ENCODE measurements around the gene GTSE1. TPM values are rescaled to one million over a fixed set of nuclear protein-coding genes. Genes with fewer than 3 reads are reported as not detected.

The GTSE1 gene
- total RNA-seq, 1 experiment from 2014 or later, result 42.6 TPM

DNA sequence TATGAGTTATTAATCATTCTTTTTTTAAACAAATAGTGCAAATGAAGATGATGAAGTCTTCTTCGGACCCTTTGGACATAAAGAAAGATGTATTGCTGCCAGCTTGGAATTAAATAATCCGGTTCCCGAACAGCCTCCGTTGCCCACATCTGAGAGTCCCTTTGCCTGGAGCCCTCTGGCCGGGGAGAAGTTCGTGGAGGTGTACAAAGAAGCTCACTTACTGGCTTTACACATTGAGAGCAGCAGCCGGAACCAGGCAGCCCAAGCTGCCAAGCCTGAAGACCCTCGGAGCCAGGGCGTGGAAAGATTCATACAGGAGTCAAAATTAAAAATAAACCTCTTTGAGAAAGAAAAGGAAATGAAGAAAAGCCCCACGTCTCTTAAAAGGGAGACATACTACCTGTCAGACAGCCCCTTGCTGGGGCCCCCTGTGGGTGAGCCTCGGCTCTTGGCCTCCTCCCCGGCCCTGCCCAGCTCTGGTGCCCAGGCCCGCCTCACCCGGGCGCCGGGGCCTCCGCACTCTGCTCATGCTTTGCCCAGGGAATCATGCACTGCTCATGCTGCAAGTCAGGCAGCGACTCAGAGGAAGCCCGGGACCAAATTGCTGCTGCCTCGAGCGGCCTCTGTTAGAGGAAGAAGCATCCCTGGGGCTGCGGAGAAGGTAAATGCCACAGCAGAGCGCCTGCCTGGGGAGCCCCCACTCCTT lies 11.8 kb downstream of the GTSE1 start:
- no peaks in the 10 kb centered on the region for H3K9me3 ChIP-seq (ENCODE audit: control insufficient read depth, low read depth, low read length)
- no peak overlapping the region for H2AFZ ChIP-seq (ENCODE audit: low read length)
- H3K23me2 ChIP-seq (ENCODE audit: insufficient read length, low read depth, low read length, poor library complexity, severe bottlenecking), result no peaks in the 10 kb centered on the region
- no peak overlapping the region for H3K23ac ChIP-seq (ENCODE audit: insufficient read length, low read depth, low read length)
- Mint-ChIP-seq H3K27me3 (ENCODE audit: low read depth) (no peaks in the 10 kb centered on the region), H3K36me3 (ENCODE audit: insufficient read depth in 1 of 3, low read depth in 3 of 3) (peaks cover 14 to 47% (median 36%) of the 10 kb centered on the region in 3 experiments), H3K9me3 (no peaks in the 10 kb centered on the region), H3K4me3 (no peak overlapping the region), H3K27ac (peak overlapping the region; percentile 54 to 64 (median 59); a peak in 4 of 7 replicates), H3K4me1 (no peaks in the 10 kb centered on the region)
- H3K27ac ChIP-seq (ENCODE audit: insufficient read length, low read depth, low read length), result no peak overlapping the region
- H2BK12ac ChIP-seq (ENCODE audit: insufficient read length, low read depth, low read length), result no peak overlapping the region
- H3K4ac ChIP-seq (ENCODE audit: low read depth, low read length), result no peak overlapping the region
- H3K4me2 ChIP-seq (ENCODE audit: insufficient read depth, insufficient read length, low read length), result no peak overlapping the region
- H2AK5ac ChIP-seq (ENCODE audit: insufficient read length, low read length), result no peak overlapping the region
- WGBS (ENCODE audit: extremely low coverage, insufficient read length, low lambda C conversion rate), result no CpG with 5 or more reads among the region's 23 CpGs
- H3K56ac ChIP-seq (ENCODE audit: insufficient read length, low read depth, low read length), result no peak overlapping the region
- H4K91ac ChIP-seq (ENCODE audit: insufficient read length, low read depth, low read length), result no peak overlapping the region
- H2BK20ac ChIP-seq (ENCODE audit: low read depth, low read length, poor library complexity, severe bottlenecking), result no peak overlapping the region
- no peak overlapping the region for H2BK15ac ChIP-seq (ENCODE audit: low read depth, low read length)
- H4K8ac ChIP-seq (replicated peaks; ENCODE audit: insufficient read length, low read depth, low read length), result no peak overlapping the region
- no peak overlapping the region for H3K18ac ChIP-seq (ENCODE audit: insufficient read length, low read depth, low read length)
- TF ChIP-seq, protein P1, sequence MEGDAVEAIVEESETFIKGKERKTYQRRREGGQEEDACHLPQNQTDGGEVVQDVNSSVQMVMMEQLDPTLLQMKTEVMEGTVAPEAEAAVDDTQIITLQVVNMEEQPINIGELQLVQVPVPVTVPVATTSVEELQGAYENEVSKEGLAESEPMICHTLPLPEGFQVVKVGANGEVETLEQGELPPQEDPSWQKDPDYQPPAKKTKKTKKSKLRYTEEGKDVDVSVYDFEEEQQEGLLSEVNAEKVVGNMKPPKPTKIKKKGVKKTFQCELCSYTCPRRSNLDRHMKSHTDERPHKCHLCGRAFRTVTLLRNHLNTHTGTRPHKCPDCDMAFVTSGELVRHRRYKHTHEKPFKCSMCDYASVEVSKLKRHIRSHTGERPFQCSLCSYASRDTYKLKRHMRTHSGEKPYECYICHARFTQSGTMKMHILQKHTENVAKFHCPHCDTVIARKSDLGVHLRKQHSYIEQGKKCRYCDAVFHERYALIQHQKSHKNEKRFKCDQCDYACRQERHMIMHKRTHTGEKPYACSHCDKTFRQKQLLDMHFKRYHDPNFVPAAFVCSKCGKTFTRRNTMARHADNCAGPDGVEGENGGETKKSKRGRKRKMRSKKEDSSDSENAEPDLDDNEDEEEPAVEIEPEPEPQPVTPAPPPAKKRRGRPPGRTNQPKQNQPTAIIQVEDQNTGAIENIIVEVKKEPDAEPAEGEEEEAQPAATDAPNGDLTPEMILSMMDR (conservative IDR thresholded peaks at IDR 0.05), result no peak
- DNase-seq, result no peak
- H3K79me2 ChIP-seq (ENCODE audit: insufficient read depth, low read length), result peaks cover 3% of the 10 kb centered on the region; the same call in 1 of the 2 replicates
- no peak overlapping the region for H2BK120ac ChIP-seq (ENCODE audit: low read depth, low read length, poor library complexity, severe bottlenecking)
- no peak overlapping the region for H3K9ac ChIP-seq (ENCODE audit: extremely low read depth, insufficient read length, low read length)
- no peak overlapping the region for H3K14ac ChIP-seq (ENCODE audit: insufficient read depth, low read length)
- H4K5ac ChIP-seq (ENCODE audit: insufficient read length, low read depth, low read length), result no peak overlapping the region
- H3K4me1 ChIP-seq (ENCODE audit: insufficient read depth, low read length), result no peaks in the 10 kb centered on the region
- H3K27me3 ChIP-seq (ENCODE audit: insufficient read depth, low read length), result no peaks in the 10 kb centered on the region
- H4K20me1 ChIP-seq (ENCODE audit: control insufficient read depth, insufficient read depth, insufficient read length), result no peaks in the 10 kb centered on the region
- no peak overlapping the region for H3T11ph ChIP-seq (ENCODE audit: low read length)
- peaks cover 4% of the 10 kb centered on the region for H3K79me1 ChIP-seq (ENCODE audit: insufficient read depth, low read depth, low read length, poor library complexity, severe bottlenecking)
- H2BK5ac ChIP-seq (ENCODE audit: insufficient read length, low read length), result no peak overlapping the region

Data from H9 (cell line).